Mesenchymal stem cell (in vitro differentiated cells and primary cell): ENCODE measurements around the gene IFI27.

Experiments used
- DNase-seq: peaks from one replicate; pipeline ENCODE4 v3.0.0-alpha.2; 2013
- H2AFZ ChIP-seq: one replicate; pipeline ENCODE4 v1.6.1; 2013; ENCODE audit warnings: low read depth, mild to moderate bottlenecking, control low read depth, inconsistent platforms, low read length, moderate library complexity
- H2AK5ac ChIP-seq: 2 replicates; pipeline ENCODE4 v1.6.1; 2013; ENCODE audit warnings: low read length, moderate library complexity, mild to moderate bottlenecking, inconsistent platforms; ENCODE audit not compliant: severe bottlenecking
- H2BK120ac ChIP-seq: one replicate; pipeline ENCODE4 v1.6.1; 2013; ENCODE audit warnings: low read depth, mild to moderate bottlenecking, inconsistent platforms, low read length, moderate library complexity
- H2BK12ac ChIP-seq, 2 experiments: one replicate each; pipeline ENCODE4 v1.6.1; 2013; ENCODE audit warnings: inconsistent platforms in 2 of 2, low read length in 2 of 2, mild to moderate bottlenecking in 2 of 2, moderate library complexity in 2 of 2, control low read depth in 1 of 2
- H2BK15ac ChIP-seq: one replicate; pipeline ENCODE4 v1.6.1; 2013; ENCODE audit warnings: mild to moderate bottlenecking, low read depth, inconsistent platforms; ENCODE audit not compliant: poor library complexity, severe bottlenecking
- H2BK5ac ChIP-seq: 2 replicates; pipeline ENCODE4 v1.6.1; 2013; ENCODE audit warnings: low read depth, mild to moderate bottlenecking, low read length, control low read depth, inconsistent platforms; ENCODE audit not compliant: poor library complexity, severe bottlenecking
- H3K14ac ChIP-seq, 2 experiments: one replicate each; pipeline ENCODE4 v1.6.1; 2013; ENCODE audit warnings: inconsistent platforms in 2 of 2, low read length in 2 of 2, control low read depth in 1 of 2, mild to moderate bottlenecking in 1 of 2, moderate library complexity in 1 of 2
- H3K18ac ChIP-seq, 2 experiments: one replicate each; pipeline ENCODE4 v1.6.1; 2013; ENCODE audit warnings: inconsistent platforms in 2 of 2, low read length in 2 of 2, control low read depth in 1 of 2, low read depth in 1 of 2, mild to moderate bottlenecking in 1 of 2
- H3K23ac ChIP-seq, 2 experiments: one replicate each; pipeline ENCODE4 v1.6.1; 2013; ENCODE audit warnings: inconsistent platforms in 2 of 2, low read length in 2 of 2, mild to moderate bottlenecking in 2 of 2, moderate library complexity in 2 of 2, control low read depth in 1 of 2
- H3K27ac ChIP-seq: 2 replicates; pipeline ENCODE4 v1.5.1; 2013; ENCODE audit warnings: mild to moderate bottlenecking, moderate library complexity, low read length, control low read depth, inconsistent platforms; ENCODE audit not compliant: poor library complexity, severe bottlenecking
- H3K27me3 ChIP-seq, 2 experiments: 2 replicates each; pipeline versions ENCODE4 v1.6.1 to v1.7.0; 2013; ENCODE audit warnings: low read length in 2 of 2, mild to moderate bottlenecking in 2 of 2, moderate library complexity in 2 of 2, control low read depth in 1 of 2, inconsistent platforms in 1 of 2; ENCODE audit not compliant: control insufficient read depth in 1 of 2, insufficient read depth in 1 of 2
- H3K36me3 ChIP-seq, 2 experiments: 2 replicates each; pipeline versions ENCODE4 v1.6.1 to v1.7.0; 2013; ENCODE audit warnings: low read length in 2 of 2, control low read depth in 1 of 2, inconsistent platforms in 1 of 2, low read depth in 1 of 2, mild to moderate bottlenecking in 1 of 2; ENCODE audit not compliant: insufficient read depth in 2 of 2, control insufficient read depth in 1 of 2
- H3K4ac ChIP-seq, 2 experiments: one replicate each; pipeline ENCODE4 v1.6.1; 2013; ENCODE audit warnings: inconsistent platforms in 2 of 2, low read length in 2 of 2, mild to moderate bottlenecking in 2 of 2, moderate library complexity in 2 of 2, control low read depth in 1 of 2, low read depth in 1 of 2
- H3K4me1 ChIP-seq: 2 replicates; pipeline ENCODE4 v1.6.1; 2013; ENCODE audit warnings: low read depth, low read length, control low read depth; ENCODE audit not compliant: control insufficient read depth, insufficient read depth
- H3K4me2 ChIP-seq: 2 replicates; pipeline ENCODE4 v1.6.1; 2013; ENCODE audit warnings: low read length, mild to moderate bottlenecking, inconsistent platforms; ENCODE audit not compliant: poor library complexity, severe bottlenecking
- H3K4me3 ChIP-seq, 2 experiments: 2 replicates each; pipeline versions ENCODE4 v1.5.1 to v1.7.0; 2013; ENCODE audit warnings: low read length in 2 of 2, mild to moderate bottlenecking in 2 of 2, control low read depth in 1 of 2, low read depth in 1 of 2; ENCODE audit not compliant: insufficient read depth in 1 of 2
- H3K79me1 ChIP-seq: replicated peaks from 2 replicates; pipeline ENCODE4 v1.6.1; 2013; ENCODE audit warnings: mild to moderate bottlenecking, control low read depth, low read length, inconsistent platforms; ENCODE audit not compliant: poor library complexity, severe bottlenecking
- H3K9ac ChIP-seq: 2 replicates; pipeline ENCODE4 v1.7.0; 2013; ENCODE audit warnings: mild to moderate bottlenecking, low read length, moderate library complexity
- H3K9me3 ChIP-seq: 2 replicates; pipeline ENCODE4 v1.7.0; 2013; ENCODE audit warnings: mild to moderate bottlenecking, low read length; ENCODE audit not compliant: control insufficient read depth
- H4K8ac ChIP-seq: one replicate; pipeline ENCODE4 v1.6.1; 2013; ENCODE audit warnings: inconsistent platforms, mild to moderate bottlenecking, low read length, moderate library complexity
- H4K91ac ChIP-seq: one replicate; pipeline ENCODE4 v1.6.1; 2013; ENCODE audit warnings: mild to moderate bottlenecking, low read length, inconsistent platforms
- WGBS: methylation state at CpG from one replicate; pipeline ENCODE4 v1.1.7; 2013; ENCODE audit warnings: mixed read lengths; 5-methylcytosine and 5-hydroxymethylcytosine counted together

IFI27 gene

DNA sequence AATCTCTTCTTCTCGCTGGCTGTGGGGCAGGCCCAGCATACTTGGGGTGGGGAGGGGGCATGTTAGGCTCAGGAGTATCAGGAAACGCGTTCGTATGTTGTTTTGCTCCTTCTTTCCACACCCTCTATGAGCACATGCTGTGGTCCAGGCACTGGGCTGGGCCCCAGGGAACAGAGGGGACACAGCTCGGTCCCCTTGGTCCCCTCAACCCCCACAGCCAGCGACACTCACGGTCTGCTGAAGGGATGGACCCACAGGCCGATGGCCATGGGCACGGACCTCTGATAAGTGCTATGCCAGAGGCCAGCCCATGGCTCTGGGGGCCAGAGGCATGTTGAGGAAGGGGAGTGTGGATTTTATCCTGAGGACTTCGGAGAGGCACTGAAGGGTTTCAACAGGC, 6.2 kb downstream of the IFI27 start:
- no peak overlapping the region for H2AK5ac ChIP-seq
- H2BK5ac ChIP-seq = no peak overlapping the region
- H3K27me3 ChIP-seq = peaks cover 5 to 50% of the 10 kb centered on the region in 2 experiments
- WGBS = 78% methylated on average over 8 of the region's 10 CpGs
- H3K9me3 ChIP-seq = peaks cover 16% of the 10 kb centered on the region
- H2AFZ ChIP-seq = no peak overlapping the region
- no peaks in the 10 kb centered on the region for H3K4me1 ChIP-seq
- H3K4me2 ChIP-seq = no peak overlapping the region
- no peak overlapping the region for H3K9ac ChIP-seq
- no peak overlapping the region for H4K8ac ChIP-seq
- H3K23ac ChIP-seq = no peak overlapping the region
- no peak for DNase-seq
- H3K27ac ChIP-seq = no peak overlapping the region
- H3K4me3 ChIP-seq = no peak overlapping the region
- no peak overlapping the region for H3K4ac ChIP-seq
- H2BK12ac ChIP-seq = no peak overlapping the region
- H3K79me1 ChIP-seq = no peaks in the 10 kb centered on the region
- no peak overlapping the region for H3K14ac ChIP-seq
- H2BK15ac ChIP-seq = no peak overlapping the region
- no peak overlapping the region for H2BK120ac ChIP-seq
- no peak overlapping the region for H3K18ac ChIP-seq
- H3K36me3 ChIP-seq = peaks cover 0 to 3% of the 10 kb centered on the region in 2 experiments
- H4K91ac ChIP-seq = no peak overlapping the region

GRCh38 chr14:94117856-94118255, 7.3 kb downstream of the IFI27 start:
- no peak overlapping the region for H3K4me2 ChIP-seq

DNA sequence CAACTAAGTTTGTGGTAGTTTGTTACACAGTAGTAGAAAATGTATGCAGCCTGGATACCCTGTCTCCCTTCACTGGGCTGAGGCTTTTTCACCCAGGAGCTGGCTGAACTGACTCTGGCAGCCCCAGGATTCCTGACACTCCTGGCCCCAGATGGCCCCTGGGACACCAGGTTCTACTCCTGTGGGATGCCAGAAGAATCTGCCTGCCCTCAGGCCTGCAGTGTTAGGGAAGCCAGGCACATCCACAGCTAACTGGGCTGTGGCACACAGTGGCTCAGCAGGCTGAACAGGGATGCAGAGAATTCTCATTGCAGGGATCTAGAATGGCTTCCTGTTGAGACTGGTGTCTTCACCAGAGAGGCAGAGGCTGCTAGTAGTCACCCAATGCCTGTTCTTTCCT, 8.5 kb downstream of the IFI27 start:
- no peak overlapping the region for H3K4me2 ChIP-seq
- no peak overlapping the region for H3K4ac ChIP-seq
- H3K23ac ChIP-seq = no peak overlapping the region
- no peak overlapping the region for H3K14ac ChIP-seq
- no peak overlapping the region for H2AK5ac ChIP-seq
- H2BK12ac ChIP-seq = no peak overlapping the region
- DNase-seq = no peak
- no peaks in the 10 kb centered on the region for H3K36me3 ChIP-seq
- H4K8ac ChIP-seq = no peak overlapping the region
- H3K9me3 ChIP-seq = peaks cover 16% of the 10 kb centered on the region
- H2BK120ac ChIP-seq = no peak overlapping the region
- H2AFZ ChIP-seq = no peak overlapping the region
- no peak overlapping the region for H2BK15ac ChIP-seq
- H3K4me1 ChIP-seq = peaks cover 4% of the 10 kb centered on the region
- H2BK5ac ChIP-seq = no peak overlapping the region
- no peak overlapping the region for H4K91ac ChIP-seq
- no peak overlapping the region for H3K9ac ChIP-seq
- no peak overlapping the region for H3K18ac ChIP-seq
- H3K4me3 ChIP-seq = no peak overlapping the region
- no peaks in the 10 kb centered on the region for H3K79me1 ChIP-seq
- peaks cover 5 to 48% of the 10 kb centered on the region in 2 experiments for H3K27me3 ChIP-seq
- H3K27ac ChIP-seq = no peak overlapping the region

More at GRCh38 chr14:94117856-94118255, 7.3 kb downstream of the IFI27 start:
- Histone ChIP-seq H3K79me1 (no peaks in the 10 kb centered on the region), H2AK5ac (no peak overlapping the region), H2BK12ac (no peak overlapping the region), H3K9me3 (peaks cover 16% of the 10 kb centered on the region), H3K18ac (no peak overlapping the region), H3K4me3 (no peak overlapping the region), H3K4me1 (no peaks in the 10 kb centered on the region), H2AFZ (no peak overlapping the region), H4K91ac (no peak overlapping the region), H3K36me3 (no peaks in the 10 kb centered on the region), H2BK15ac (no peak overlapping the region), H2BK120ac (no peak overlapping the region), H3K9ac (no peak overlapping the region), H3K4ac (no peak overlapping the region), H3K27me3 (peaks cover 5 to 50% of the 10 kb centered on the region in 2 experiments), H4K8ac (no peak overlapping the region), H3K27ac (no peak overlapping the region), H3K23ac (no peak overlapping the region), H2BK5ac (no peak overlapping the region), H3K14ac (no peak overlapping the region)
- DNase-seq = no peak
- 79% methylated on average over 9 of the region's 9 CpGs for whole genome bisulfite sequencing

- Histone ChIP-seq H4K91ac (no peak overlapping the region), H3K9me3 (peaks cover 16% of the 10 kb centered on the region), H3K36me3 (peaks cover 0 to 3% of the 10 kb centered on the region in 2 experiments), H2AK5ac (no peak overlapping the region), H3K4ac (no peak overlapping the region), H3K27ac (no peak overlapping the region), H3K4me2 (no peak overlapping the region), H2BK15ac (no peak overlapping the region), H3K4me3 (no peak overlapping the region), H3K9ac (peak overlapping the region; percentile 21), H2BK120ac (no peak overlapping the region), H3K4me1 (peaks cover 7% of the 10 kb centered on the region), H3K18ac (no peak overlapping the region), H2BK12ac (no peak overlapping the region), H2BK5ac (no peak overlapping the region), H3K27me3 (peaks cover 3 to 33% of the 10 kb centered on the region in 2 experiments), H3K79me1 (no peaks in the 10 kb centered on the region), H2AFZ (no peak overlapping the region), H3K14ac (no peak overlapping the region), H3K23ac (peak overlapping the region in 1 of 2 experiments; percentile 14), H4K8ac (no peak overlapping the region)
- WGBS = 93% methylated on average over 4 of the region's 5 CpGs
- DNase-seq = peak; percentile 59
Observed at GRCh38 chr14:94120667-94121340, 10.3 kb downstream of the IFI27 start.
